Measurements from ENCODE around the gene NENF.

Gene NENF

GRCh38 chr1:212487286-212487685 lies 54.6 kb downstream of the NENF start:
- TF ChIP-seq ZBTB7A (IDR thresholded peaks at IDR 0.05; ENCODE audit: low read depth) = no peak
- TF ChIP-seq FOXM1 (IDR thresholded peaks at IDR 0.05; ENCODE audit: borderline replicate concordance, low read depth) = no peak

GRCh38 chr1:212487774-212488435 lies 55.2 kb downstream of the NENF start:
- TF ChIP-seq NFIC (IDR thresholded peaks at IDR 0.05) = no peak
- no peak for TF ChIP-seq EP300 (IDR thresholded peaks at IDR 0.05; ENCODE audit: borderline replicate concordance)
- TF ChIP-seq USF1 (IDR thresholded peaks at IDR 0.05) = no peak
- TF ChIP-seq FOXM1 (IDR thresholded peaks at IDR 0.05; ENCODE audit: borderline replicate concordance, low read depth) = no peak
- no peak for TF ChIP-seq REST (IDR thresholded peaks at IDR 0.05; ENCODE audit: low read depth)
- no peak for TF ChIP-seq TEAD4 (IDR thresholded peaks at IDR 0.05)
- TF ChIP-seq TCF12 (IDR thresholded peaks at IDR 0.05; ENCODE audit: low read depth) = no peak

GRCh38 chr1:212488436-212489283 lies 55.9 kb downstream of the NENF start:
- TF ChIP-seq FOXM1 (IDR thresholded peaks at IDR 0.05; ENCODE audit: borderline replicate concordance, low read depth) (no peak), NFIC (IDR thresholded peaks at IDR 0.05) (no peak), TCF12 (IDR thresholded peaks at IDR 0.05; ENCODE audit: low read depth) (no peak), TEAD4 (IDR thresholded peaks at IDR 0.05) (no peak), MAX (IDR thresholded peaks at IDR 0.05) (no peak), EP300 (IDR thresholded peaks at IDR 0.05; ENCODE audit: borderline replicate concordance) (no peak), CEBPB (IDR thresholded peaks at IDR 0.05) (peak; percentile 38), CREB1 (IDR thresholded peaks at IDR 0.05; ENCODE audit: low read depth) (peak; percentile 49; the same call in 1 of the 2 replicates), EGR1 (IDR thresholded peaks at IDR 0.05) (no peak), USF1 (IDR thresholded peaks at IDR 0.05) (peak; percentile 83), TAF1 (IDR thresholded peaks at IDR 0.05; ENCODE audit: low read depth) (no peak), REST (IDR thresholded peaks at IDR 0.05; ENCODE audit: low read depth) (no peak), YY1 (IDR thresholded peaks at IDR 0.05; ENCODE audit: low read depth) (no peak), ZBTB7A (IDR thresholded peaks at IDR 0.05; ENCODE audit: low read depth) (no peak), RAD21 (IDR thresholded peaks at IDR 0.05; ENCODE audit: low read depth) (no peak)

- TF ChIP-seq FOXM1 (IDR thresholded peaks at IDR 0.05; ENCODE audit: borderline replicate concordance, low read depth) = no peak
- no peak for TF ChIP-seq CREB1 (IDR thresholded peaks at IDR 0.05; ENCODE audit: low read depth)
- TF ChIP-seq TAF1 (IDR thresholded peaks at IDR 0.05; ENCODE audit: low read depth) = no peak
- no peak for TF ChIP-seq EP300 (IDR thresholded peaks at IDR 0.05; ENCODE audit: borderline replicate concordance)
- TF ChIP-seq TEAD4 (IDR thresholded peaks at IDR 0.05) = no peak
- no peak for TF ChIP-seq REST (IDR thresholded peaks at IDR 0.05; ENCODE audit: low read depth)
- TF ChIP-seq ZBTB7A (IDR thresholded peaks at IDR 0.05; ENCODE audit: low read depth) = no peak
- no peak for TF ChIP-seq EGR1 (IDR thresholded peaks at IDR 0.05)
- no peak for TF ChIP-seq NFIC (IDR thresholded peaks at IDR 0.05)
- TF ChIP-seq RAD21 (IDR thresholded peaks at IDR 0.05; ENCODE audit: low read depth) = no peak
- TF ChIP-seq TCF12 (IDR thresholded peaks at IDR 0.05; ENCODE audit: low read depth) = no peak
- no peak for TF ChIP-seq USF1 (IDR thresholded peaks at IDR 0.05)
- TF ChIP-seq YY1 (IDR thresholded peaks at IDR 0.05; ENCODE audit: low read depth) = no peak
Observed at GRCh38 chr1:212489284-212489859, 56.7 kb downstream of the NENF start.
